DND-41 (cell line): ENCODE measurements around the gene ARFGEF3.

Source experiments
- CTCF ChIP-seq: IDR thresholded peaks from 2 replicates; pipeline ENCODE4 v1.5.1; 2012; ENCODE audit warnings: borderline replicate concordance, low read length, moderate library complexity, mild to moderate bottlenecking; ENCODE audit not compliant: poor library complexity, severe bottlenecking; ENCODE audit errors: extremely low read depth
- EZH2 ChIP-seq: IDR thresholded peaks from 3 replicates; pipeline ENCODE4 v1.6.1; 2012; ENCODE audit warnings: borderline replicate concordance, low read depth, mild to moderate bottlenecking, moderate library complexity, low read length, inconsistent platforms; ENCODE audit not compliant: severe bottlenecking

- TF ChIP-seq EZH2: no peak
- TF ChIP-seq CTCF: no peak
Measured at GRCh38 chr6:138176652-138177232, 15.0 kb downstream of the ARFGEF3 start.
